ENCODE results near the gene SETD7.
"Not testable (repeated sequence)": the region's sequence is repeated elsewhere in the genome, so short reads cannot be mapped to it uniquely, and the experiment has no call there.

The SETD7 gene

DNA sequence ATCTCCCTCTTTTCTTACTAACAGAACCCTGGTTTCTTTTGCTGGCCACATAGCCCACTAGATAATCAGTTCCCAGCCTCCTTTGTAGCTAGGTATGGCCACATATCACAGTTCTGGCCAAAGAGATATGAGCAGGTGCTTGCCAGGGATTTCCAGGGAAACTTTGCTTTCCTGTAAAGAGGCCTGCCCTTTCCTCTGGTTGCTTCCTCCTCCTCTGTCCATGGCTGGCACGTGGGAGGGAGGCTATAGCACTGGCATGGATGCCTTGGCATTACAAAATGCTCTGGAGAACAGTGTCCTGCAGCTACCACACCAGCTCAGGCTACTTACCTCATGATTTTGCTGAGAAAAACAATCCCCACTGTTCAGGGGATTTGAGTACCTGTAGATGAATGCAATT, 74.6 kb downstream of the SETD7 start:
- Histone ChIP-seq H3K4me1 (peaks cover 0 to 19% (median 0%) of the 10 kb centered on the region in 10 experiments; a peak in 7 of 20 replicates), H3K9ac (no peak overlapping the region), H3K27ac (no peak overlapping the region), H3K9me3 (replicated peaks in 1 of 11) (no peaks in the 10 kb centered on the region), H3K36me3 (0 out of 22 replicates have a peak, but pooled peaks cover 0 to 4% (median 0%) of the 10 kb centered on the region in 11 experiments), H3K4me3 (no peak overlapping the region), H3K27me3 (no peaks in the 10 kb centered on the region), H3K4me2 (no peak overlapping the region), H4K20me1 (no peaks in the 10 kb centered on the region)
- no peak for TF ChIP-seq Cebpa-rat (IDR thresholded peaks at IDR 0.05)

- no peak for TF ChIP-seq Cebpa-rat (IDR thresholded peaks at IDR 0.05)
Observed at GRCh38 chr4:139476363-139476762, 79.7 kb downstream of the SETD7 start.

GRCh38 chr4:139472852-139473251, 83.2 kb downstream of the SETD7 start:
- peaks cover 0 to 22% (median 0%) of the 10 kb centered on the region in 11 experiments; a peak in 5 of 22 replicates for H4K20me1 ChIP-seq
- no peak overlapping the region for H3K27ac ChIP-seq
- H3K4me3 ChIP-seq, result no peak overlapping the region
- no peak for TF ChIP-seq Cebpa-rat (IDR thresholded peaks at IDR 0.05)
- no peak overlapping the region for H3K4me2 ChIP-seq
- peaks cover 33 to 64% (median 53%) of the 10 kb centered on the region in 11 experiments for H3K36me3 ChIP-seq
- H3K9me3 ChIP-seq (replicated peaks in 1 of 11), result peaks cover 41 to 56% (median 51%) of the 10 kb centered on the region in 11 experiments
- H3K4me1 ChIP-seq, result no peaks in the 10 kb centered on the region
- H3K27me3 ChIP-seq, result no peaks in the 10 kb centered on the region
- H3K9ac ChIP-seq, result no peak overlapping the region

More at GRCh38 chr4:139476363-139476762, 79.7 kb downstream of the SETD7 start:
- no peak overlapping the region for H3K9ac ChIP-seq
- peaks cover 19 to 33% (median 27%) of the 10 kb centered on the region in 11 experiments for H3K36me3 ChIP-seq
- H3K9me3 ChIP-seq (replicated peaks in 1 of 11), result peaks cover 7 to 21% (median 16%) of the 10 kb centered on the region in 11 experiments
- H3K4me3 ChIP-seq, result no peak overlapping the region
- 0 out of 22 replicates have a peak, but pooled peaks cover 0 to 2% (median 0%) of the 10 kb centered on the region in 11 experiments for H4K20me1 ChIP-seq
- no peaks in the 10 kb centered on the region for H3K27me3 ChIP-seq
- H3K27ac ChIP-seq, result no peak overlapping the region
- H3K4me1 ChIP-seq, result no peaks in the 10 kb centered on the region
- H3K4me2 ChIP-seq, result no peak overlapping the region

DNA sequence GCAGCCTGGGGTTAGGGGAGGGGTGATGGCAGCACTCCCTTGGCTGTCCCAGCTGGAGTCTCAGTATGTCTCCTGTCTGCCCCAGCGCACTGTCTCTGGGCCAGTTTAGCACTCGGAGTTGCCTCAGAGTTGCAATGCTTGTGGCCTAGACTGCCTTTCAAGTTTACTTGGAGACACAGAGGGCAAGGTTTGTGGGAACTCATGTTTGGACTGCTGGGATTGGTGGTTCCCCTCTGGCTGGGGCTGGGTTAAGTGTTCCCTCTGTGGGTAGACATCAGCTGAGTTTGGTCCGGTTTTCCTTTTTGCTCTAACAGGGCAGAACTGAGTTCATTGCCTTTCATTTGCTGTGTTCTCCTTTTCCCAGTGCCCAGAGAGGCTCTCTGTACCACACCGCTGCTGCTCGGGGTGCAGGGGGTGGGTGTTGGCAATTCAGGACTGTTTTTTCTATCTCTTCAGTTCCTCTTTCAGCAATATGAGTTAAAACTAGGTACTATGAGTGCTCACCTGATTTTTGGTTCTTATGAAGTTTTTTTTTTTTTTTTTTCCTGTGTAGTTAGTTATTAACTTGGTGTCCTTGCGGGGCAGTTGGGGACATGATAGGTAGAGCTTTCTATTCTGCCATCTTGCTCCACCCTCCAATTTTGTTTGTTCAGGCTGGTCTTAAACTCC, 84.9 kb downstream of the SETD7 start:
- peaks cover 33 to 69% (median 58%) of the 10 kb centered on the region in 11 experiments for H3K36me3 ChIP-seq
- H3K4me3 ChIP-seq, result no peak overlapping the region
- no peak overlapping the region for H3K27ac ChIP-seq
- no peak overlapping the region for H3K4me2 ChIP-seq
- H4K20me1 ChIP-seq, result peaks cover 0 to 28% (median 0%) of the 10 kb centered on the region in 11 experiments; a peak in 7 of 22 replicates
- peaks cover 47 to 71% (median 58%) of the 10 kb centered on the region in 11 experiments for H3K9me3 ChIP-seq (replicated peaks in 1 of 11)
- no peak for TF ChIP-seq Cebpa-rat (IDR thresholded peaks at IDR 0.05)
- H3K4me1 ChIP-seq, result no peaks in the 10 kb centered on the region
- H3K27me3 ChIP-seq, result no peaks in the 10 kb centered on the region
- H3K9ac ChIP-seq, result no peak overlapping the region

GRCh38 chr4:139470295-139470694, 85.7 kb downstream of the SETD7 start:
- H3K4me2 ChIP-seq, result no peak overlapping the region
- peaks cover 47 to 75% (median 65%) of the 10 kb centered on the region in 11 experiments for H3K9me3 ChIP-seq (replicated peaks in 1 of 11)
- H3K27me3 ChIP-seq, result no peaks in the 10 kb centered on the region
- no peak overlapping the region for H3K9ac ChIP-seq
- peaks cover 33 to 69% (median 58%) of the 10 kb centered on the region in 11 experiments for H3K36me3 ChIP-seq
- H3K27ac ChIP-seq, result no peak overlapping the region
- no peaks in the 10 kb centered on the region for H3K4me1 ChIP-seq
- peaks cover 0 to 34% (median 3%) of the 10 kb centered on the region in 11 experiments; a peak in 8 of 22 replicates for H4K20me1 ChIP-seq
- no peak for TF ChIP-seq Cebpa-rat (IDR thresholded peaks at IDR 0.05)
- H3K4me3 ChIP-seq, result no peak overlapping the region

GRCh38 chr4:139469869-139470268, 86.2 kb downstream of the SETD7 start:
- no peak for TF ChIP-seq Cebpa-rat (IDR thresholded peaks at IDR 0.05)
- Histone ChIP-seq H4K20me1 (peaks cover 0 to 34% (median 3%) of the 10 kb centered on the region in 11 experiments; a peak in 8 of 22 replicates), H3K36me3 (peaks cover 33 to 69% (median 58%) of the 10 kb centered on the region in 11 experiments), H3K27ac (no peak overlapping the region), H3K4me3 (no peak overlapping the region), H3K4me1 (no peaks in the 10 kb centered on the region), H3K9ac (no peak overlapping the region), H3K9me3 (replicated peaks in 1 of 11) (peaks cover 47 to 75% (median 65%) of the 10 kb centered on the region in 11 experiments), H3K27me3 (no peaks in the 10 kb centered on the region), H3K4me2 (no peak overlapping the region)

- Histone ChIP-seq H3K4me2 (no peak overlapping the region), H4K20me1 (peaks cover 0 to 34% (median 3%) of the 10 kb centered on the region in 11 experiments; a peak in 8 of 22 replicates), H3K4me1 (no peaks in the 10 kb centered on the region), H3K36me3 (peaks cover 31 to 68% (median 57%) of the 10 kb centered on the region in 11 experiments), H3K9ac (no peak overlapping the region), H3K4me3 (no peak overlapping the region), H3K9me3 (replicated peaks in 1 of 11) (peaks cover 47 to 78% (median 66%) of the 10 kb centered on the region in 11 experiments), H3K27me3 (no peaks in the 10 kb centered on the region), H3K27ac (no peak overlapping the region)
- TF ChIP-seq Cebpa-rat (IDR thresholded peaks at IDR 0.05), result no peak
Observed at GRCh38 chr4:139469216-139469615, 86.8 kb downstream of the SETD7 start.

- H3K4me3 ChIP-seq, H3K4me2 ChIP-seq, H3K9ac ChIP-seq, H3K27ac ChIP-seq, H3K27me3 ChIP-seq, H3K4me1 ChIP-seq: not testable (repeated sequence)
- peaks cover 28 to 63% (median 52%) of the 10 kb centered on the region in 11 experiments for H3K36me3 ChIP-seq
- H3K9me3 ChIP-seq (replicated peaks in 1 of 11), result peaks cover 47 to 81% (median 69%) of the 10 kb centered on the region in 11 experiments
- peaks cover 0 to 39% (median 3%) of the 10 kb centered on the region in 11 experiments; a peak in 8 of 22 replicates for H4K20me1 ChIP-seq
Observed at GRCh38 chr4:139468756-139469155, 87.3 kb downstream of the SETD7 start.

GRCh38 chr4:139465922-139466321, 90.1 kb downstream of the SETD7 start:
- Histone ChIP-seq H3K27me3 (no peaks in the 10 kb centered on the region), H3K4me3 (no peak overlapping the region), H3K4me1 (no peaks in the 10 kb centered on the region), H3K4me2 (no peak overlapping the region), H3K9me3 (replicated peaks in 1 of 11) (peaks cover 35 to 55% (median 49%) of the 10 kb centered on the region in 11 experiments), H3K27ac (no peak overlapping the region), H3K9ac (no peak overlapping the region), H4K20me1 (peaks cover 0 to 56% (median 7%) of the 10 kb centered on the region in 11 experiments; a peak in 9 of 22 replicates), H3K36me3 (peaks cover 21 to 52% (median 33%) of the 10 kb centered on the region in 11 experiments; a peak in 21 of 22 replicates)
- TF ChIP-seq Cebpa-rat (IDR thresholded peaks at IDR 0.05), result no peak

DNA sequence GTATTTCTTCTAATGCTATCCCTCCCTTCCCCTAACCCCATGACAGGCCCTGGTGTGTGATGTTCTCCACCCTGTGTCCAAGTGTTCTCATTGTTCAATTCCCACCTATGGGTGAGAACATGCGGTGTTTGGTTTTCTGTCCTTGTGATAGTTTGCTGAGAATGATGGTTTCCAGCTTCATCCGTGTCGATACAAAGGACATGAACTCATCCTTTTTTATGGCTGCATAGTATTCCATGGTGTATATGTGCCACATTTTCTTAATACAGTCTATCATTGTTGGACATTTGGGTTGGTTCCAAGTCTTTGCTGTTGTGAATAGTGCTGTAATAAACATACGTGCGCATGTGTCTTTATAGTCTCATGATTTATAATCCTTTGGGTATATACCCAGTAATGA, 91.5 kb downstream of the SETD7 start:
- Histone ChIP-seq H3K36me3 (peaks cover 8 to 50% (median 27%) of the 10 kb centered on the region in 11 experiments; a peak in 20 of 22 replicates), H4K20me1 (peaks cover 0 to 54% (median 7%) of the 10 kb centered on the region in 11 experiments; a peak in 8 of 22 replicates), H3K9me3 (replicated peaks in 1 of 11) (peaks cover 21 to 41% (median 35%) of the 10 kb centered on the region in 11 experiments)
- H3K27ac ChIP-seq, H3K9ac ChIP-seq, H3K4me1 ChIP-seq, H3K4me3 ChIP-seq, H3K27me3 ChIP-seq, H3K4me2 ChIP-seq: not testable (repeated sequence)

Measured in BLaER1 treated with 17β-estradiol and CSF1 and Interleukin-3, amounts not matched to agents 10 nM and 100 nM (cell line).